GM12878 (cell line): ENCODE measurements around the gene LRRTM1. TPM values are rescaled to one million over a fixed set of nuclear protein-coding genes. Genes with fewer than 3 reads are reported as not detected.

Source experiments
- ATAC-seq: fragments of 200-7000 bp; cut with Tn5 transposase; 3 replicates; pipeline ENCODE4 v1.9.1; 2020; ENCODE audit warnings: mild to moderate bottlenecking, moderate library complexity
- Bru-seq: library from RNA; stranded (reverse); fragments of 400-500 nt; gene quantifications from one replicate; lab custom pipeline; 2021; lab: Mats Ljungman, UMichigan
- BruChase-seq, 2 experiments: library from RNA; stranded (reverse); fragments of 400-500 nt; gene quantifications; one replicate each; lab custom pipeline; 2021; lab: Mats Ljungman, UMichigan
- BruUV-seq: library from RNA; stranded (reverse); fragments of 400-500 nt; replicated peaks from 2 replicates; lab custom pipeline; 2021; lab: Mats Ljungman, UMichigan
- CTCF ChIA-PET: fragments of 300-600 bp; sonication (Branson Sonifier 250); formaldehyde crosslinking; extraction: SDS; loops from one replicate; lab custom pipeline; 2021; ENCODE audit warnings: inconsistent platforms; lab: Yijun Ruan, JAX
- POLR2A ChIA-PET: fragments of 350-600 bp; formaldehyde crosslinking; extraction: SDS; loops from one replicate; lab custom pipeline; 2021; ENCODE audit warnings: inconsistent platforms; lab: Charles Lee
- RAD21 ChIA-PET: fragments of 300-600 bp; sonication (Branson Sonifier 250); formaldehyde crosslinking; loops from one replicate; lab custom pipeline; 2023; ENCODE audit warnings: antibody characterized with exemption; ENCODE audit not compliant: unreplicated experiment; lab: Charles Lee
- SMC1A ChIA-PET: fragments of 300-600 bp; sonication (Branson Sonifier 250); formaldehyde crosslinking; loops from one replicate; lab custom pipeline; 2023; ENCODE audit not compliant: unreplicated experiment, uncharacterized antibody; lab: Charles Lee
- DNase-seq: peaks from one replicate; pipeline ENCODE4 v3.0.0-alpha.2; 2011; ENCODE audit warnings: low read depth, low spot score
- FAIRE-seq: peaks from 3 replicates; lab custom pipeline; 2011; peaks lifted over from hg19 to GRCh38; lab: Jason Lieb, UNC
- H2AFZ ChIP-seq: 2 replicates; pipeline ENCODE4 v1.6.0; 2011; ENCODE audit warnings: low read depth, low read length, control low read depth; ENCODE audit not compliant: control insufficient read depth
- H3K27ac ChIP-seq: 2 replicates; pipeline ENCODE4 v1.5.1; 2011; ENCODE audit warnings: control low read depth; ENCODE audit not compliant: control insufficient read depth, insufficient read depth
- H3K27me3 ChIP-seq, 2 experiments: replicated peaks in 1 of 2; 2 replicates each; pipeline versions ENCODE4 v1.6.0 to v1.6.1; 2011; ENCODE audit warnings: low read length in 1 of 2; ENCODE audit not compliant: control insufficient read depth in 2 of 2, insufficient read depth in 2 of 2
- H3K36me3 ChIP-seq, 2 experiments: 2 replicates each; pipeline ENCODE4 v1.5.1; 2011; ENCODE audit warnings: low read length in 1 of 2; ENCODE audit not compliant: control insufficient read depth in 2 of 2, insufficient read depth in 2 of 2
- H3K4me1 ChIP-seq: 2 replicates; pipeline ENCODE4 v1.6.1; 2011; ENCODE audit warnings: mild to moderate bottlenecking, low read length, moderate library complexity, mixed read lengths; ENCODE audit not compliant: control insufficient read depth, insufficient read depth
- H3K4me2 ChIP-seq: 2 replicates; pipeline ENCODE4 v1.6.0; 2011; ENCODE audit warnings: control low read depth; ENCODE audit not compliant: control insufficient read depth, insufficient read depth
- H3K4me3 ChIP-seq: fragments of 200-600 bp; sonication (generic); 2 replicates; pipeline ENCODE4 v1.5.1; 2016
- H3K79me2 ChIP-seq: 2 replicates; pipeline ENCODE4 v1.6.0; 2011; ENCODE audit warnings: low read length; ENCODE audit not compliant: control insufficient read depth, insufficient read depth
- H3K9ac ChIP-seq: 2 replicates; pipeline ENCODE4 v1.8.0; 2011; ENCODE audit warnings: low read length, control low read depth, mixed read lengths; ENCODE audit not compliant: control insufficient read depth, insufficient read depth
- H3K9me3 ChIP-seq: replicated peaks from 3 replicates; pipeline ENCODE4 v1.5.1; 2011; ENCODE audit warnings: mild to moderate bottlenecking, low read length; ENCODE audit not compliant: control insufficient read depth, insufficient read depth
- H4K20me1 ChIP-seq: 2 replicates; pipeline ENCODE4 v1.6.0; 2011; ENCODE audit not compliant: control insufficient read depth, insufficient read depth
- ZNF217 ChIP-seq: fragments of 450-650 bp; IDR thresholded peaks from 2 replicates; pipeline ENCODE4 v1.6.1; 2017; ENCODE audit warnings: antibody characterized with exemption, mild to moderate bottlenecking
- WGBS: methylation state at CpG from one replicate; pipeline ENCODE4 v1.1.6; 2016; ENCODE audit warnings: low lambda C conversion rate; ENCODE audit not compliant: insufficient replicate concordance, insufficient coverage; ENCODE audit errors: missing lambda C conversion rate; 5-methylcytosine and 5-hydroxymethylcytosine counted together
- in situ Hi-C: fragments of 300-500 bp; cut with MboI; formaldehyde crosslinking; loops from 9 replicates; pipeline ENCODE4 v1.14.3; 2018; ENCODE audit warnings: mixed read lengths
- intact Hi-C: fragments of 100-400 bp; cut with micrococcal nuclease; formaldehyde crosslinking; loops from one replicate; pipeline ENCODE4 v1.14.2; 2022; ENCODE audit not compliant: unreplicated experiment
- long read RNA-seq, 2 experiments: library from polyadenylated mRNA; unstranded; transcript quantifications; one replicate each; pipeline ENCODE4 v2.0.0, GENCODE V29; 2019 to 2020
- polyA minus RNA-seq, 3 experiments: library from RNA; depleted of rRNA, polyadenylated mRNA; stranded (reverse); fragments of >200 nt; gene quantifications; 2 replicates each; pipeline ENCODE4 v1.2.3, GENCODE V29; 2011
- polyA plus RNA-seq, 11 experiments: library from polyadenylated mRNA; depleted of rRNA in 4 of 11; unstranded in 6 of 11; stranded (reverse) in 5 of 11; fragments of >200 nt; fragmentation: Nextera tagmentation in 4 of 11; fragmentation: Illumina TruSeq in 1 of 11; extraction: Ambion mirVana in 4 of 11; extraction: Trizol in 1 of 11; gene quantifications; 1 replicate in 1 of 11; 2 replicates in 10 of 11; pipeline versions ENCODE4 v1.2.1 to v1.2.3, GENCODE V29; 2011 to 2016; ENCODE audit warnings: inconsistent platforms in 2 of 11, missing spikeins in 2 of 11, low read depth in 1 of 11
- total RNA-seq, 4 experiments: library from RNA; depleted of rRNA in 3 of 4; stranded (reverse); fragments of >200 nt in 3 of 4; fragmentation: Illumina TruSeq in 1 of 4; extraction: Trizol in 1 of 4; gene quantifications; 2 replicates each; pipeline versions ENCODE4 v1.2.1 to v1.2.3, GENCODE V29; 2013 to 2021

The LRRTM1 gene, protein sequence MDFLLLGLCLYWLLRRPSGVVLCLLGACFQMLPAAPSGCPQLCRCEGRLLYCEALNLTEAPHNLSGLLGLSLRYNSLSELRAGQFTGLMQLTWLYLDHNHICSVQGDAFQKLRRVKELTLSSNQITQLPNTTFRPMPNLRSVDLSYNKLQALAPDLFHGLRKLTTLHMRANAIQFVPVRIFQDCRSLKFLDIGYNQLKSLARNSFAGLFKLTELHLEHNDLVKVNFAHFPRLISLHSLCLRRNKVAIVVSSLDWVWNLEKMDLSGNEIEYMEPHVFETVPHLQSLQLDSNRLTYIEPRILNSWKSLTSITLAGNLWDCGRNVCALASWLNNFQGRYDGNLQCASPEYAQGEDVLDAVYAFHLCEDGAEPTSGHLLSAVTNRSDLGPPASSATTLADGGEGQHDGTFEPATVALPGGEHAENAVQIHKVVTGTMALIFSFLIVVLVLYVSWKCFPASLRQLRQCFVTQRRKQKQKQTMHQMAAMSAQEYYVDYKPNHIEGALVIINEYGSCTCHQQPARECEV
- total RNA-seq (2013; cell fraction: nucleolus; rRNA removed) = not detected in 2 replicates
- total RNA-seq (2014; rRNA removed) = not detected in 2 replicates
- not detected in 2 replicates for total RNA-seq (2014; rRNA removed; fragmentation: Illumina TruSeq; extraction: Trizol)
- not detected in 2 replicates for total RNA-seq (2021)
- not detected for polyA plus RNA-seq (2011; ENCODE audit: low read depth)
- polyA plus RNA-seq (2011; rRNA removed) = not detected in 2 replicates
- polyA plus RNA-seq (2011; cell fraction: cytosol; rRNA removed) = not detected in 2 replicates
- polyA plus RNA-seq (2011; cell fraction: nucleus; rRNA removed) = not detected in 2 replicates
- polyA plus RNA-seq (2012) = not detected in 2 replicates
- not detected in 2 replicates for polyA plus RNA-seq (2014; fragmentation: Illumina TruSeq; extraction: Trizol)
- not detected for polyA plus RNA-seq (2014; fragmentation: Nextera tagmentation; extraction: Ambion mirVana)
- polyA plus RNA-seq (2014; rRNA removed) = not detected in 2 replicates
- not detected for polyA plus RNA-seq (2016; fragmentation: Nextera tagmentation; extraction: Ambion mirVana)
- polyA minus RNA-seq (2011; rRNA and poly(A)+ RNA removed) = not detected in 2 replicates
- not detected in 2 replicates for polyA minus RNA-seq (2011; cell fraction: cytosol; rRNA and poly(A)+ RNA removed)
- polyA minus RNA-seq (2011; cell fraction: nucleus; rRNA and poly(A)+ RNA removed) = not detected in 2 replicates
- not detected for Bru-seq, nascent RNA
- not detected for BruChase-seq, experiment 1, labeled RNA remaining after a 6-hour chase
- not detected for BruChase-seq, experiment 2, labeled RNA remaining after a 2-hour chase
- long read RNA-seq, experiment 1 = 0 reads
- long read RNA-seq, experiment 2 = 0 reads

GRCh38 chr2:80303909-80304837, at the start of gene LRRTM1:
Gene LRRTM1 (minus strand): TSS chr2:80304752. CDS start chr2:80303819, 933 bp downstream.
- no peaks in the 10 kb centered on the region for H3K79me2 ChIP-seq
- H3K36me3 ChIP-seq = no peaks in the 10 kb centered on the region
- no peak within 1 kb of the TSS for H3K4me3 ChIP-seq
- TF ChIP-seq ZNF217 = no peak
- no TSS peak for BruUV-seq
- 37% methylated on average over 50 of the region's 64 CpGs for WGBS
- no peak for ATAC-seq
- no peak within 1 kb of the TSS for H3K9ac ChIP-seq
- ChIA-PET CTCF (no interaction called here), RAD21 (no interaction called here), POLR2A (no interaction called here), SMC1A (no interaction called here)
- H2AFZ ChIP-seq = no peak within 1 kb of the TSS
- FAIRE-seq = no peak
- H3K27ac ChIP-seq = no peak within 1 kb of the TSS
- no peaks in the 10 kb centered on the region for H4K20me1 ChIP-seq
- H3K4me1 ChIP-seq = no peaks in the 10 kb centered on the region
- DNase-seq = no peak
- peaks cover 4 to 8% of the 10 kb centered on the region in 2 experiments; a peak in 3 of 4 replicates for H3K27me3 ChIP-seq
- in situ Hi-C loops = no loop called here
- no peak within 1 kb of the TSS for H3K4me2 ChIP-seq
- intact Hi-C loops = no loop called here
- H3K9me3 ChIP-seq = no peaks in the 10 kb centered on the region; the same call in 2 of the 3 replicates
